HG03025 (cell line): ENCODE results near the gene SPTAN1.
"Not testable (repeated sequence)": the region's sequence is repeated elsewhere in the genome, so short reads cannot be mapped to it uniquely, and the experiment has no call there.

ENCODE experiments used
- ATAC-seq: cut with Tn5 transposase; IDR thresholded peaks from one replicate; pipeline ENCODE4 v1.9.1; 2021; ENCODE audit warnings: mild to moderate bottlenecking, moderate library complexity; ENCODE audit not compliant: unreplicated experiment, low FRiP score

Gene SPTAN1

GRCh38 chr9:128552153-128552743 is at the start of gene SPTAN1:
SPTAN1 (plus strand) TSS chr9:128552587; CDS start chr9:128566741, 14,154 bp downstream.
- peak; percentile 74 for ATAC-seq

GRCh38 chr9:128503415-128503825 is 49.0 kb upstream of the SPTAN1 start:
- ATAC-seq = not testable (repeated sequence)

GRCh38 chr9:128503870-128504269 is 48.5 kb upstream of the SPTAN1 start:
- ATAC-seq = no peak

- peak; percentile 69 for ATAC-seq
Measured at GRCh38 chr9:128504485-128505413, 47.6 kb upstream of the SPTAN1 start, which contains the start of gene GLE1. GLE1 (plus strand) TSS chr9:128504719; CDS start chr9:128504806, 87 bp downstream.

GRCh38 chr9:128505414-128505765 is 47.0 kb upstream of the SPTAN1 start:
- no peak for ATAC-seq

DNA sequence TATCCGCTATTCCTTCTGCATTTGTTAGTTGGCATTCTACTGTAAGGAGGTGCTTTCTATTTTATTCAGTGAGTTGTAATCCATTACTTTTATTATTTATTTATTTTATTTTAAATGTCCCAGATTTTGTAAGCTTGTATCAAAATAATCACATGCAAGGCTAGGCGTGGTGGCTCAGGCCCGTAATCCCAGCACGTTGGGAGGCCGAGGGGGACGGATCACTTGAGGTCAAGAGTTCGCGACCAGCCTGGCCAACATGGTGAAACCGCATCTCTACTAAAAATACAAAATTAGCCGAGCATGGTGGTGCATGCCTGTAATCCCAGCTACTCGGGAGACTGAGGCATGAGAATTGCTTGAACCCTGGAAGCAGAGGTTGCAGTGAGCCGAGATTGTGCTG is 46.5 kb upstream of the SPTAN1 start:
- ATAC-seq = not testable (repeated sequence)

DNA sequence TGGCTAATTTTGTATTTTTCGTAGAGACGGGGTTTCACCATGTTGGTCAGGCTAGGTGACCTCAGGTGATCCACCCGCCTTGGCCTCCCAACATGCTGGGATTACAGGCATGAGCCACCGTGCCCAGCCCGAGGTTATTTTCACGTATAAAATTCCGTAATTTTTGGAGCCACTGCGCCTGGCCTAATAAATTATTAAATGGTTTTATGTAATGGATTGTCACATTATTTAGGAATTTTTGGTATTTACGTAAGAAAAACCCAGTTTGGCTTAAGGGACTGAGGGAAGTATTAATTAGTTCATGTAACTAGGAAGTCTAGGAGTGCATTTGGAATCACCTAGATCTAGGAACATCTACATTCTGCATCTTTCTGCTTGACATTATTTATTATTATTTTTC is 39.6 kb upstream of the SPTAN1 start:
- no peak for ATAC-seq

GRCh38 chr9:128521956-128522355 is 30.4 kb upstream of the SPTAN1 start:
- no peak for ATAC-seq

- ATAC-seq = no peak
Measured at GRCh38 chr9:128523199-128523925, 29.0 kb upstream of the SPTAN1 start.

DNA sequence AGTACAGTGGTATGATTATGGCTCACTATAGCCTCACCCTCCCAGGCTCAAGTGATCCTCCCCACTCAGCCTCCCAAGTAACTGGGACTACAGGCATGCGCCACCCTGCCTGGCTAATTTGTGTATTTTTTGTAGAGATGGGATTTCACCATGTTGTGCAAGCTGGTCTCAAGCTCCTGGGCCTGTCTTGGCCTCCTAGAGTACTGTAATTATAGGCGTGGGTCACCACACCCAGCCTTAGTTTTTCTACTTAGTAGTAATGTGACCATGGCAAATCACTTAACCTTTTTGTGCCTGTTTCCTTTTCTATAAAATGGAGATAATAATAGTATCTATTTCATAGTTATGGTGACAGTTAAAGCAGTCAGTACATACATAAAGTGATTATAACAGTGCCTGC is 25.7 kb upstream of the SPTAN1 start:
- no peak for ATAC-seq

GRCh38 chr9:128528445-128529160 is 23.8 kb upstream of the SPTAN1 start:
- ATAC-seq = no peak

DNA sequence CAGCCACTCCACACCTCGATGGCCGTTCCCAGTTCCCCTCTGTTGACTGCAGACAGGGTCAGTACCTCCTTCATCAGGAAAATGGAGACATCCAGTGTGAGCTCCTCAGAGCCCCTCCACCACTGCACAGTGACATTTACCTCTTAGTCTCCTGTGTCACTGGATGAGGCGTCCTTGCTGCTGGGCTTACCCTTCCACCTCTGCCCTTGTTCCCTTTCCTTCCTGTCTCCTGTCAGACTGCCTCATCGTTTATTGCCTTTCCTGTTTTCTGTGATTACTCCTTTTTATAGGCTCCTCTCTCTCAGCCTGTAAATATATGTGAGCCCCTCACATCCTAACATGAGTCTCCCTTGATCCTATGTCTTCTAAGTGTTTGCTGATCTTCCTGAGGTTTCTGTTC is 23.2 kb upstream of the SPTAN1 start:
- no peak for ATAC-seq

DNA sequence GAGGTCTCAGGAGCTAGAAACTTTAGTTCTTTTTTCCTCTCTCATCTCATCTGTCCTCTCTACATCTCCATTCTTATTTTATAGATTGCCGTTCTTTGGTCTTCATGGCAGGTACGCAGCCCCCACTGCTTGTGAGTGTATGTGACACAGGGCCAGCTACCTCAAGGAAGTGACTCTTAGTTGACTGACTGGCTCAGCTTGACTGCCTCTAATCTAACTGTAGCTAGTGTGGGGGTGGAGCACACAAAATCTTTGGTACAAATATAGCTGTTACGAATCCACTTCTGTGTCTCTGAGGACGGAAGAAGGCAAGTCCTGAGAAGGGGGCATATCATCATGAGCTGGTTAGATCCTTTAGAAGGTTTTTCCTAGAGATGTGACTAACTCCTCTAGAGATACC is 19.8 kb upstream of the SPTAN1 start:
- no peak for ATAC-seq

DNA sequence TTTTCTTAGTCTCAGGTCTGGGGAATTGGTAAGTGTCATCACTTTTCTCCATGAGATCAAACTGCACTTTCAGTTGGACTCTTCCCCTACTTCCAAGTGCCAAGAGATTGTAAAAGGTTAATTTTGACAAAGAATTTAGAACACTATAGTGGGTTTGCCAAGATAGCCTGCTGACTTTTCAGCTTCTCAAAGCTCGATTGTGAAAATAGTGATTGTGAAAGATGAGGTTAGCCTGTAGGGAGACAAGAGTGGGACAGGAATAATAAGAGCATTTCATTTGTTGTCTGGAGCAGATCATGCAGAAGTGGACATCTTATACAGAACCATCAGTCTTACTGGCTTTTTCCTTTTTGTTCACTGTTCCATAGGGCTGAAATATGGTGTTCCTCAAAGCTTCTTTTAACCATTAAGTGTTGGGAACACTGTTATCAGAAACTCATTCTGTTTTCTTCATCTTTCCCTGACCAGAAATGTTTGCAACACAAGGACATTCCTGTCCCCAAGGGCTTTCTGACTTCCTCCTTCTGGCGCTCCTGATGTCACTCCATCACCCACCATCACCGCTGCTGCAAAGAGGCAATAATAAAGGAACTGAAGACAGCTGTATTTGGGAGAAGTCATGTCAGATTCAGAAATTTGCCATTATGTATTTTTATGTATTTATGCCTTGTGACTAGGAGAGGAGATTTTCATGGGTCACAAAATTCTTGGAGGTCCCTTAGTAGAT is 11.6 kb upstream of the SPTAN1 start:
- no peak for ATAC-seq

- ATAC-seq = no peak
Measured at GRCh38 chr9:128546504-128546903, 5.9 kb upstream of the SPTAN1 start.

DNA sequence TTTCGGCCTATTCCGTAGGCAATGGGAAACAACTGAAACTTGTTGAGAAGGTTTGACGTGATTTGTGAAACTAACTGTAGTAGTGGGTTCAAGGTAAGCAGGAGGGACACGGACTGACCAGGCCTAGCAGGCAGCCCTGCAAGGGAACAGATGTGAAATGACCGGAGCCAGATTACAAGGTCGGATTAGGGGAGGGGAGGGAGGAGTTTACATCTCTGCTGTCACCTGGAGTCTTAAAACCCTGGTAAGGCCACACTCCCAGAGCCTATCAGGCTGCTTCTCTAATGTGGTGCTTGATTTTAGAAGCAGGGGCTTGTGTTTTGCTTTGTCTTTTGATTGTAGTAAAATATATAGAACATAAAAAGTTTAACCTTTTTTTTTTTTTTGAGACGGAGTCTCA is 3.5 kb upstream of the SPTAN1 start:
- no peak for ATAC-seq

GRCh38 chr9:128550226-128550625 is 2.2 kb upstream of the SPTAN1 start:
- no peak for ATAC-seq

DNA sequence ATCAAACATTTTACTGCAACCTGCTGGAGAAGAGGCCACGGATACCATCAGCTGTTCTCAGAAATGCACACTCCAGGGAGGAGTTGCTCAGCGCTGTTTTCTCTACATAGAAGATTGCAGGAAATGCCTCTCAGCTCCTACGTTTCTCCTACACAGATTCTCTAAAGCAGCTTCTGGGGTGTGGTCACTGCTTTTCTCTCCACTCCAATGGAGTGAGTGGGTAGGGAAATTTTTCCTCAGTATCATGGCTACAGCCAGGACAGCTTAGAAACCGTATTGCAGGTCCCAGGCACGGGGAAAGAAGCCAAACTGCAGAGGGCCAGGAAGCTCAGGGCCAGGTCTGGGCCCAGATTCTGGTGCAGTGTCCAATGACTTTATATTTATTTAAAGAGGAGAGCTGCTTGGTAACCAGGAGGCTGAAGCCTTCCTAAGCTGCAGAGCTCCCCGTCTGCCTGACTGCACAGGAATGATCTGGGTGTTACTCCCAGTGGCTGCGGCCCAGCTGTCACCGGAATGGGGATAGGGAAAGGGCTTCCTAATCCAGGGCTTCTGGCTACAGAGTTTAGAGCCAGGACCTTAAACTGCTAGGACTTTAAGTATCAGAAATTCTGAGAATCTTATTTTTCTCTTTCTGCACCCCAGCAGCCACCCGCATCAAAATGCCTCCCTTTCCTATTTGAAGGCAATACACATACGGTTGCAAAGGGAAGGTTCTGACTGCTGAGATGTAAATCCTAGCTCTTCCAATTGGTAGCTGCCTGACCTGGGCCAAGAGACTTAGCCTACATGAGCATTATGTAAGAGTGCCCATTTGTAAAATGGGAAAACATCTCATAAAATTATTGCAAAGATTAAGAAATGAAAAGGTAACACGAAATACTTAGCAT is 1.4 kb upstream of the SPTAN1 start:
- ATAC-seq = no peak

DNA sequence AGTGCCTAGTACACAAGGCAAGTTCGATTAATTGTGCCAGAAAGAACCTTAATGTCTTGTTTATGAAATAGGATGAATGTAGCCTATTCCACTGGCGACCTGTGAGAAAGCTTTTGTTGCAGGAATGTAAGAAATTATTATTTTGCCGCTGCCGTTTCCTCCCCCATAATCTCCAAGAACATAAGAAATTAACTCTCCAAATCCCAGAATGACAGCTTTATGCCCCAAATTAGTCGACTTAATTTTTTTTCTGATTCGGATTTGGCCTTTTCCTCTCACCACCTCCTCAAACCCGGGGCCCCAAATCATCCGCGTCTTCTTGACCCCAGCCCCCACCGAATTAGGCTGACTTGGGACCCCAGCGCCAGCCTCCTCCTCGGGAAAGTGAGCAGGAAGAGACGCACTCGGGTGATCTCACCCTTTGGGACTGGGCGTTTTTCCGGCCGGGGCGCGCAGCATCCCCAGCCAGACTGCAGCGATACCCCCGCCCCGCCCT is 682 bp upstream of the SPTAN1 start:
- no peak for ATAC-seq
